Measurements from ENCODE around the gene ANKRD31.

The ANKRD31 gene

DNA sequence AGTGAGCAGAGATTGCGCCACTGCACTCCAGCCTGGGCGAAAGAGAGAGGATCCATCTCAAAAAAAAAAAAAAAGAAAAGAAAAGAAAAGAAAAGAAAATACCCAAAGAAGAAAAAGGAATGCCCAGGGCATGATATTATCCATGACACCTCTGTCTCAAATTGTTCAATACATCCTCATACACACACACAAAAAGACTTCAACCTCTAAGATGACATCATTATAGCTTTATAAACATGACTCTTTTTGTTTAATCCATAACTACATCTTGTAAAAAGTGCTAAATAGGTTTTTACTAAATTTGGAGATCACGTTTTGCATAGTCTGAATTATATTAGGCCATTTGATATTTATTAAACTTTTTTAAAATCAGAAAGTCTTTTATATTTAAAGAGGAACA is 33.1 kb downstream of the ANKRD31 start:
- Histone ChIP-seq H3K9me3 (ENCODE audit: control insufficient read depth, insufficient read depth, low read length) (no peaks in the 10 kb centered on the region), H3K4me2 (ENCODE audit: low read length) (no peak overlapping the region), H3K4me3 (ENCODE audit: low read length) (no peak overlapping the region), H3K27me3 (ENCODE audit: control insufficient read depth, low read length) (no peaks in the 10 kb centered on the region), H3K4me1 (ENCODE audit: control insufficient read depth, low read length) (no peaks in the 10 kb centered on the region), H3K79me2 (ENCODE audit: control insufficient read depth, low read length) (no peaks in the 10 kb centered on the region), H3K27ac (ENCODE audit: low read depth, low read length) (no peak overlapping the region), H3F3A (ENCODE audit: control insufficient read depth, insufficient read depth) (no peaks in the 10 kb centered on the region), H3K9me2 (replicated peaks; ENCODE audit: control insufficient read depth, low read length) (no peaks in the 10 kb centered on the region), H4K20me1 (ENCODE audit: control insufficient read depth, insufficient read depth, low read depth, low read length) (no peaks in the 10 kb centered on the region), H3K36me3 (ENCODE audit: control insufficient read depth, low read length) (no peaks in the 10 kb centered on the region)
- TF ChIP-seq, protein P1, sequence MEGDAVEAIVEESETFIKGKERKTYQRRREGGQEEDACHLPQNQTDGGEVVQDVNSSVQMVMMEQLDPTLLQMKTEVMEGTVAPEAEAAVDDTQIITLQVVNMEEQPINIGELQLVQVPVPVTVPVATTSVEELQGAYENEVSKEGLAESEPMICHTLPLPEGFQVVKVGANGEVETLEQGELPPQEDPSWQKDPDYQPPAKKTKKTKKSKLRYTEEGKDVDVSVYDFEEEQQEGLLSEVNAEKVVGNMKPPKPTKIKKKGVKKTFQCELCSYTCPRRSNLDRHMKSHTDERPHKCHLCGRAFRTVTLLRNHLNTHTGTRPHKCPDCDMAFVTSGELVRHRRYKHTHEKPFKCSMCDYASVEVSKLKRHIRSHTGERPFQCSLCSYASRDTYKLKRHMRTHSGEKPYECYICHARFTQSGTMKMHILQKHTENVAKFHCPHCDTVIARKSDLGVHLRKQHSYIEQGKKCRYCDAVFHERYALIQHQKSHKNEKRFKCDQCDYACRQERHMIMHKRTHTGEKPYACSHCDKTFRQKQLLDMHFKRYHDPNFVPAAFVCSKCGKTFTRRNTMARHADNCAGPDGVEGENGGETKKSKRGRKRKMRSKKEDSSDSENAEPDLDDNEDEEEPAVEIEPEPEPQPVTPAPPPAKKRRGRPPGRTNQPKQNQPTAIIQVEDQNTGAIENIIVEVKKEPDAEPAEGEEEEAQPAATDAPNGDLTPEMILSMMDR (IDR thresholded peaks at IDR 0.05; ENCODE audit: low read depth, low read length, poor library complexity, severe bottlenecking), result no peak
- TF ChIP-seq EZH2phosphoT487 (IDR thresholded peaks at IDR 0.05; ENCODE audit: borderline replicate concordance, low read length), result no peak

DNA sequence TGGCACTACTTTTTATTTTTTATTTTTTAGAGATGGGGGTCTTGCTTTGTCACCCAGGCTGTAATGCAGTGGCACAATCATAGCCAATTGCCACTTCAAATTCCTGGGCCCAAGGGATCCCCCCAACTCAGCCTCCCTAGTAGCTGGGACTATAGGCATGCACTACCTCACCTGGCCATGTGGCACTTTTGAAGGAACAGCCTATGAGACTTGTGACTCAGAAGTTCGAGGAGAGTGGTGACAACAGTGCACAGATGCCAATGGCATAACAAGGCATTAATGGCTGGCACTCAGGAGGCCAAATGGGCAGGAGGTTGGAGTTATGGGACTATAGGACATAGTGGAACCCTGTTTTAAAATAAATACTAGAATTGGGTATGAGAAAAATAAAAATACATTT is 33.7 kb downstream of the ANKRD31 start:
- H3K4me1 ChIP-seq (ENCODE audit: control insufficient read depth, low read length), result no peaks in the 10 kb centered on the region
- no peaks in the 10 kb centered on the region for H3F3A ChIP-seq (ENCODE audit: control insufficient read depth, insufficient read depth)

DNA sequence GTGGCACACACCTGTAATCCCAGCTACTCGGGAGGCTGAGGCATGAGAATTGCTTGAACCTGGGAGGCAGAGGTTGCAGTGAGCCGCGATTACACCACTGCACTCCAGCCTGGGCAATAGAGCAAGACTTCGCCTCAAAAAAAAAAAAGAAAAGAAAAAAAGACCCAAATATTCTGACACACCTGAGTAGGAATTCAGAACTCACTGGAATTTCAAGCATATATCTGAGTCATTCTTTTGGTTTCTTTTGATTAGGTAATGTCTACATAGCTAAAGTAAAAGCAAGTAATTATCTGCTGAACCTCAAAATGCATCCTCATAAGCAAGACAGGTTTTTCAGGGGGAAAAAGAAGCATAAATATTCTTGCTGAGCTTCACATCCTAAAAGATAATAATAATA is 35.9 kb downstream of the ANKRD31 start:
- Histone ChIP-seq H3F3A (ENCODE audit: control insufficient read depth, insufficient read depth) (no peaks in the 10 kb centered on the region), H3K9me3 (ENCODE audit: control insufficient read depth, insufficient read depth, low read length) (no peaks in the 10 kb centered on the region), H3K4me2 (ENCODE audit: low read length) (no peak overlapping the region), H4K20me1 (ENCODE audit: control insufficient read depth, insufficient read depth, low read depth, low read length) (no peaks in the 10 kb centered on the region), H3K79me2 (ENCODE audit: control insufficient read depth, low read length) (no peaks in the 10 kb centered on the region), H3K9me2 (replicated peaks; ENCODE audit: control insufficient read depth, low read length) (no peaks in the 10 kb centered on the region), H3K4me1 (ENCODE audit: control insufficient read depth, low read length) (no peaks in the 10 kb centered on the region), H3K27me3 (ENCODE audit: control insufficient read depth, low read length) (no peaks in the 10 kb centered on the region), H3K27ac (ENCODE audit: low read depth, low read length) (no peak overlapping the region), H3K36me3 (ENCODE audit: control insufficient read depth, low read length) (no peaks in the 10 kb centered on the region), H3K4me3 (ENCODE audit: low read length) (no peak overlapping the region)
- TF ChIP-seq, protein P1 (IDR thresholded peaks at IDR 0.05; ENCODE audit: low read depth, low read length, poor library complexity, severe bottlenecking), result no peak
- no peak for TF ChIP-seq EZH2phosphoT487 (IDR thresholded peaks at IDR 0.05; ENCODE audit: borderline replicate concordance, low read length)

More for the DNA sequence above, 33.7 kb downstream of the ANKRD31 start:
- H3K27ac ChIP-seq (ENCODE audit: low read depth, low read length), result no peak overlapping the region
- no peaks in the 10 kb centered on the region for H3K36me3 ChIP-seq (ENCODE audit: control insufficient read depth, low read length)
- H3K27me3 ChIP-seq (ENCODE audit: control insufficient read depth, low read length), result no peaks in the 10 kb centered on the region
- H4K20me1 ChIP-seq (ENCODE audit: control insufficient read depth, insufficient read depth, low read depth, low read length), result no peaks in the 10 kb centered on the region
- H3K9me2 ChIP-seq (replicated peaks; ENCODE audit: control insufficient read depth, low read length), result no peaks in the 10 kb centered on the region
- H3K4me3 ChIP-seq (ENCODE audit: low read length), result no peak overlapping the region
- no peaks in the 10 kb centered on the region for H3K79me2 ChIP-seq (ENCODE audit: control insufficient read depth, low read length)
- TF ChIP-seq, protein P1 (IDR thresholded peaks at IDR 0.05; ENCODE audit: low read depth, low read length, poor library complexity, severe bottlenecking), result no peak
- no peak for TF ChIP-seq EZH2phosphoT487 (IDR thresholded peaks at IDR 0.05; ENCODE audit: borderline replicate concordance, low read length)
- no peaks in the 10 kb centered on the region for H3K9me3 ChIP-seq (ENCODE audit: control insufficient read depth, insufficient read depth, low read length)
- H3K4me2 ChIP-seq (ENCODE audit: low read length), result no peak overlapping the region

DNA sequence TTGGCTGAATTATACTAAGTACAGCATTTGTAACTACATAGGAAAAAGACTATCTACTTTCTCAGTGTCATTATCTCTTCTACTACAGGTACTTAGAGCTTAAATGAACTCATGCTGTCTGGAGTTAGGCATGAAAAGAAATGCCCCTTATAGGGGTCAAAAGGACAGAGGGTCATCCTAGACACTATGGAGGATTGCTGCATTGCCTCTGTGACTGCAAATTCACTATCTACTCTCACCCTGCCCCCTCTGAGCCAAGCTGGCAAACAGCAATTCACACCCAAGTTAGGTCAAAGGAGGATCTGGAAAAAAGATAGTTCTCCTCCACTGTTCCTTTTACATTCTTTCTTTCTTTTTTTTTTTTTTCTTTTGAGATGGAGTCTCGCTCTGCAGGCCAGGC is 36.7 kb downstream of the ANKRD31 start:
- no peak overlapping the region for H3K4me3 ChIP-seq (ENCODE audit: low read length)
- no peaks in the 10 kb centered on the region for H3K27me3 ChIP-seq (ENCODE audit: control insufficient read depth, low read length)
- no peaks in the 10 kb centered on the region for H3K9me3 ChIP-seq (ENCODE audit: control insufficient read depth, insufficient read depth, low read length)
- no peaks in the 10 kb centered on the region for H3K36me3 ChIP-seq (ENCODE audit: control insufficient read depth, low read length)
- no peak overlapping the region for H3K4me2 ChIP-seq (ENCODE audit: low read length)
- no peaks in the 10 kb centered on the region for H3K79me2 ChIP-seq (ENCODE audit: control insufficient read depth, low read length)
- H4K20me1 ChIP-seq (ENCODE audit: control insufficient read depth, insufficient read depth, low read depth, low read length), result no peaks in the 10 kb centered on the region
- H3F3A ChIP-seq (ENCODE audit: control insufficient read depth, insufficient read depth), result no peaks in the 10 kb centered on the region
- no peak overlapping the region for H3K27ac ChIP-seq (ENCODE audit: low read depth, low read length)
- no peak for TF ChIP-seq EZH2phosphoT487 (IDR thresholded peaks at IDR 0.05; ENCODE audit: borderline replicate concordance, low read length)
- TF ChIP-seq, protein P1 (IDR thresholded peaks at IDR 0.05; ENCODE audit: low read depth, low read length, poor library complexity, severe bottlenecking), result no peak
- H3K4me1 ChIP-seq (ENCODE audit: control insufficient read depth, low read length), result no peaks in the 10 kb centered on the region
- no peaks in the 10 kb centered on the region; the same call in 1 of the 2 replicates for H3K9me2 ChIP-seq (replicated peaks; ENCODE audit: control insufficient read depth, low read length)
